ENCODE data around the gene IL32. TPM values are rescaled to one million over a fixed set of nuclear protein-coding genes. Genes with fewer than 3 reads are reported as not detected.

IL32 gene
- total and polyA plus RNA-seq, 9 of the 15 experiments (the other 6 are each of a cell fraction or from before 2014, with no cell fraction given), result 0.21 to 2.2 (median 0.37) TPM; not detected in 3

DNA sequence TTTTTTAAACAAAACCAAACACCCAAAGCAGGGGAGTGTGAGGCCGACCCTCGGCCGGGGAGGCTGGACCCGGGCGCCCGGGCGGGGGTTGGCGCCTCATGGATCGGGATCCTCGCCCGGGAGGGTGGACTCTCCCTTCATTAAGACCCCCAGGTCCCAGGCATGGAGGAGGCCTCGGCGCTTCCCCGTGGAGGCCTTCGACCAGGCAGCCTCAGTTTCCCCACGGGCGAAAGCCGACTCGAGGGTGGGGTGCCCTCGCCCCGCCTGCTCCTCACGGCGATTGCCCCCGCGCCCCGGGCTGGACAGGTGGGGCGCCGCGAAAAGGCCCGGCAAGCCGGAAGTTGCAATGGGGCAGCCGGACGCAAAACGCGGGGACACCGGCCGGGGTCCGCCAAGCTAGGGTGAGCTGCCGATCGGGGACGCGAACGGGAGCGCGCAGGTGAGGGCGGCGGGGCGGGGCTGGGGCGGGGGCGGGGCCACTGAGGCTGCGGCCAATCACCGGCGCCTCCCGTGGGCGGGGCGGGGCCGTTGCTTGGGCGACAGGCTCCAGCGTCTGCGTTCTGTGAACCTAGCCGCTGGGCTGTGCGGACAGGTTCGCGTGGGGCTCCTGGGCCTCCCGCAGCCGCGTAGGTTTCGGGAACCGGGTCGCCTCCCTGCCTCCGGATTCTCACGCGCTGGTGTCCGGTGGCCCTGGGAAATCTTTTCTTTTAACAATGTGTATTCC, 40.9 kb downstream of the IL32 start (continued):
- TF ChIP-seq LCOR (CRISPR knock-in tag; IDR thresholded peaks at IDR 0.05) (peak; percentile 50; the same call in 1 of the 2 replicates), NR2C1 (IDR thresholded peaks at IDR 0.05) (peak; percentile 21), NR2C1 (tag; IDR thresholded peaks at IDR 0.05) (peak; percentile 46; the same call in 1 of the 2 replicates), POLR2A (conservative IDR thresholded peaks at IDR 0.05) (peak; percentile 85), MBD2 (IDR thresholded peaks at IDR 0.05; ENCODE audit: borderline replicate concordance, low read depth) (no peak), RNF2 (IDR thresholded peaks at IDR 0.05) (no peak), KAT7 (CRISPR knock-in tag; IDR thresholded peaks at IDR 0.05; ENCODE audit: borderline replicate concordance) (peak; percentile 56; the same call in 1 of the 2 replicates), ZNF511 (CRISPR knock-in tag; IDR thresholded peaks at IDR 0.05) (peak; percentile 63; the same call in 1 of the 2 replicates), TAF7 (tag; IDR thresholded peaks at IDR 0.05) (peak; percentile 58; the same call in 1 of the 2 replicates), TRIM28 (IDR thresholded peaks at IDR 0.05) (peak; percentile 31; the same call in 1 of the 2 replicates), EP300 (IDR thresholded peaks at IDR 0.05; ENCODE audit: low read length) (0 out of 2 replicates have a peak, but pooled peaks have one; percentile 6), CEBPG (CRISPR knock-in tag; IDR thresholded peaks at IDR 0.05) (no peak; the same call in 1 of the 2 replicates), CEBPG (tag; conservative IDR thresholded peaks at IDR 0.05 in 1 of 2, IDR thresholded peaks at IDR 0.05 in 1 of 2) (peak in 1 of 2 experiments; percentile 32; a peak in 1 of 4 replicates), HMGN3 (IDR thresholded peaks at IDR 0.05; ENCODE audit: borderline replicate concordance, extremely low read depth, insufficient read length, low read depth, low read length) (peak; percentile 79), ZNF41 (CRISPR knock-in tag; conservative IDR thresholded peaks at IDR 0.05) (0 out of 2 replicates have a peak, but pooled peaks have one; percentile 13), REST (IDR thresholded peaks at IDR 0.05; ENCODE audit: borderline replicate concordance) (no peak), REST (CRISPR knock-in tag; IDR thresholded peaks at IDR 0.05; ENCODE audit: low read depth) (peak; percentile 52; the same call in 1 of the 2 replicates), NFIC (IDR thresholded peaks at IDR 0.05) (peak; percentile 69), KLF6 (CRISPR knock-in tag; IDR thresholded peaks at IDR 0.05; ENCODE audit: borderline replicate concordance) (0 out of 2 replicates have a peak, but pooled peaks have one; percentile 31)
- TF ChIP-seq, protein P1, sequence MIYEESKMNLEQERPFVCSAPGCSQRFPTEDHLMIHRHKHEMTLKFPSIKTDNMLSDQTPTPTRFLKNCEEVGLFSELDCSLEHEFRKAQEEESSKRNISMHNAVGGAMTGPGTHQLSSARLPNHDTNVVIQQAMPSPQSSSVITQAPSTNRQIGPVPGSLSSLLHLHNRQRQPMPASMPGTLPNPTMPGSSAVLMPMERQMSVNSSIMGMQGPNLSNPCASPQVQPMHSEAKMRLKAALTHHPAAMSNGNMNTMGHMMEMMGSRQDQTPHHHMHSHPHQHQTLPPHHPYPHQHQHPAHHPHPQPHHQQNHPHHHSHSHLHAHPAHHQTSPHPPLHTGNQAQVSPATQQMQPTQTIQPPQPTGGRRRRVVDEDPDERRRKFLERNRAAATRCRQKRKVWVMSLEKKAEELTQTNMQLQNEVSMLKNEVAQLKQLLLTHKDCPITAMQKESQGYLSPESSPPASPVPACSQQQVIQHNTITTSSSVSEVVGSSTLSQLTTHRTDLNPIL (CRISPR knock-in tag; IDR thresholded peaks at IDR 0.05), result no peak
